GM18907 (cell line): ENCODE measurements around the gene CRTAC1.

Experiments used
- ATAC-seq: cut with Tn5 transposase; IDR thresholded peaks from one replicate; pipeline ENCODE4 v1.9.1; 2021; ENCODE audit warnings: mild to moderate bottlenecking, moderate library complexity; ENCODE audit not compliant: unreplicated experiment

CRTAC1 gene

DNA sequence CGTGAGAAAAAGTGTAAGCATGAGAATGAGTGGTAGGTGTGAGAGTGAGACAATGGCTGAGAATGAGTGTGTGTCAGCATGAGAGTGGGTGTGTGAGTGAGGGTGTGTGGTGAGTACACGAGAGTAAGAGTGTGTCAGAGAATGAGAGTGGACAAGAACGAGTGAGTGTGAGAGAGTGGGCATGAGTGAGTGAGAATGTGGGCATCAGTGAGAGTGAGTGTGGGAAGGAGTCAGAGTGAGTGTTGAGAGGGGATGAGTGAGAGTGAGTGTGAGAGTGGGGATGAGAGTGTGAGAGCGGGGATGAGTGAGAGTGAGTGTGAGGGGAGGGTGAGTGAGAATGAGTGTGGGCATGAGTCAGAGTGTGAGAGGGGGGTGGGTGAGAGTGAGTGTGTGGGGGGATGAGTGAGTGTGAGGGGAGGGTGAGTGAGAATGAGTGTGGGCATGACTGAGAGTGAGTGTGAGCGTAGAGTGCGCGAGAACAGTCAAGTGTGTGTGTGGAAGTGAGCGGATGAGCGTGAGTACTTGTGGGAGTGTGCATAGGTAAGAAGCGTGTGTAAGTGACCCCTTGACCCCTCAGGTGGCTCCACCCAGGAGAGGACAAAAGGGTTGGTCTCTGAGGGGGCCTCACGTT lies 105.0 kb downstream of the CRTAC1 start:
- ATAC-seq = no peak

DNA sequence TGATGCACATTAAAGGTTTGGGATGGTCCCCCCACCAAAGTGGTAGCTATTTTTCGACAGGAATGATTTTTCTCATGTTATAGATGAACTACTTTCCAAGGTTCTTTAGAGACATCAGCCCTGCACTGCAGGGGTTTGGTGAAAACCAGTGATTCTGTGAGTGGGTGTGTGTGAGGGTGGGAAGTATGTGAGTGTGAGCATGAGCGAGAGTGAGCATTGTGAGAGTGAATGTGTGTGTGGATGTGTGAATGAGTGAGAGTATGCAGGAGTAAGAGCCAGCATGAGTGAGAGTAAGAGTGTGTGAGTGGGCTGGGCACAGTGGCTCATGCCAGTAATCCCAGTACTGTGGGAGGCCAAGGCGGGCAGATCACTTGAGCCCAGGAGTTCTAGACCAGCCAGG lies 105.7 kb downstream of the CRTAC1 start:
- no peak for ATAC-seq

DNA sequence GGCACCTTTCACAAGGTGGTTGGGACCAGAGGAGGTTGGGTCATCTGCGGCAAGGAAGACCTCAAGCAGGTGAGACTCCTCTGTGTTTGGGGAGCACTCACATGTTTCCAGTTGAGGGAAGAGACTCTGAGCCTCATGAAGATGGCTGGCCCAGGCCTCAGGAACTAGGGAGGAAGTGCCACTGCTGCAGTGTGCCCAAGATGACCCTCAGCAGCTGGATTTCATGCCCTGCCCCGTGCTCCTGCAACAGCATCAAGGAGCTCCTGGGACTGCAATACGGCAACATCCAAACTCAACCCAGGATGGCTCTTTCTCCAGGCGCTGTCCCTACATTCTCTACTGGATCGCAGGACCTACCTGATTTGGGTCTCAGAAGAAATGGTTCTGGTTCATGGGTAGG lies 106.9 kb downstream of the CRTAC1 start:
- ATAC-seq = no peak

DNA sequence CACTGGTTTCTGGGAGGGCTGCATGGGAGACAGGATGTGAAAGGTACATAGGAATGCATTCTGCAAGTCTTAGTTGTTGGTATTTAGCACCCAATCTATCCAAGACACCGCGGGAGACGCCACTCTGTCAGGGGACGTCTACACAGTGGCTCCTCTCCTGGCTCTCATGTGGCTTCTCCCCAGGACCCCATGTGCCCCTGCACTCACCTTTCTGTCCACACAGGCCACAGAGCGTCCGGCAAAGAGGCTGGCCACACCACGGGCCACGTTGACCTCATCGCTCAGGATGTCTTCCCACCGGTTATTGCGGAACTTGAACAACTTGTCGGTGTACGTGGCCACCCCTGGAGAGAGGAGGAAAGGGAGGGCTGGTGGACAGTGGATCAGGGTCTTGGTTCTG lies 107.4 kb downstream of the CRTAC1 start:
- no peak for ATAC-seq

DNA sequence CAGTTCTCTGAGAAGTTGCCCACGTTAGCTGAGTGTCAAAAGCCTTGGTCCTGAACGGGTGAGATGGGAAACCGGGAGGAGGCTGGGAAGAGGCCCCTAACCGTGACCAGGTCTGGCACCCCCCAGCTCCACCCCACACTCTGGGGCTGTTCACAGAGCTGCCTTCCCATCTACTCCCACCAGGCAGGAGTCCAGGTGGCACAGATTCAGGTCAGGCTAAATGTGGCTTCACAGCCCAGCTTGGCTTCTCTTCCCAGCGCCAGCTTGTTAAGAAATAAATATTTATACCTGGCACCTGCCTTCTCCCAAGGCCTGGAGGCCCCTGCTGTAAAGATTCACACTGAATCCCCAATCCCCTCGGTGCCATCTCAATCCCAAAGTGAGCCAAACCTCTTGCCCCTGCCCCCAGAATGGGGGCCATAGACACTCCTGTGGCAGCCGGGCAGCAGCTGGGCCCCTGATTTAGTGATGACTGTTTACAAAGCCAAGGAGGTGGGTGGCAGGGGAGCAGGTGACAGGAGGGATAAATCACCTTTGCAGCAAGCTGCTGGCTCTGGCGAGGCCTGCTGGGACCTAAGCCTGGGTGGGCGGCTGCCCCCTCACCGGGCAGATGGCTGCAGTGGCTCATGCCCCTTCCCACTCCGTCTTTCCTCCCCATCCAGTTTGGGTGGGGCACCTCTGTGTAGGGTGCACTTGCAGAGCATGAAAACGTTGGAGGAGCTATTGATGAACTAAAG lies 108.2 kb downstream of the CRTAC1 start:
- ATAC-seq = no peak

DNA sequence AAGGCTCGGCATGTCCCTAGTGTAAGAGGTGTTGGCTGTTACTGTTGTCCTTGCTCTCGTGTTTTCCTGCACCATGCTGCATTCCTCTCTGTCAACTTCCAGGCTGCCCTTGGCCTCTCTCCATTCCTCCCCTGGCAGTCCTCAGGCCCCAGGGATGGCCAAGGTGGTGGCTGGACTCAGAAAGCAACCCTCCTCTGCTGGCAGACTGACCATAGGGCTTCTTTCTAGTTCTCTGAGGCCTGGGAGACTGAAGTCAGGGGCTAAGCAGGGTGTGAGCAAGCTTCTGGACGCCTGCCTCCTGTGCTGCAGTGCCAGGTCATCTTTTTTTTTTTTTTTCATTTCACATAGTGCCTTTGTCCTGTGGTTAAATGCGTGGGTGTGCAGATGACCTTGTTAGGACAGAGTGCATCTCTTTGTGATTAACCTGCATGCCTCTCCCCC lies 108.8 kb downstream of the CRTAC1 start:
- ATAC-seq = no peak

DNA sequence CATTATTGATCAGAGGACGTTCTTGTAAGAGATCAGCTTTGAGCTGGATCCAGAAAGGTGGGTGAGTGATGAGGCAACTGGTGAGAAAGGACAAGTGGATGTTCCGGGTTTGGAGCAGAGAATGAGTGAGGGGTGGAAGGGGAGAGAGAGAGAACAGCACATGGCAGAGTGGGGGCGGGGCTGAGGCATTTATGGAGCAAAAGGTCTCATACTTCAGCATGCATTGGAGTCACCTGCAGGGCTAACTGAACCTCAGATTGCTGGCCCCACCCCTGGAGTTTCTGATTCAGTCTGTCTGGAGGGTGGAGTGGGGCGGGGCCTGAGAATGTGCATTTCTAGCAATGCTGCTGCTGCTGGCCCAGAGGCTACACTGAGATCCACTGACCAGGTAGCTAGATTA lies 109.6 kb downstream of the CRTAC1 start:
- no peak for ATAC-seq

DNA sequence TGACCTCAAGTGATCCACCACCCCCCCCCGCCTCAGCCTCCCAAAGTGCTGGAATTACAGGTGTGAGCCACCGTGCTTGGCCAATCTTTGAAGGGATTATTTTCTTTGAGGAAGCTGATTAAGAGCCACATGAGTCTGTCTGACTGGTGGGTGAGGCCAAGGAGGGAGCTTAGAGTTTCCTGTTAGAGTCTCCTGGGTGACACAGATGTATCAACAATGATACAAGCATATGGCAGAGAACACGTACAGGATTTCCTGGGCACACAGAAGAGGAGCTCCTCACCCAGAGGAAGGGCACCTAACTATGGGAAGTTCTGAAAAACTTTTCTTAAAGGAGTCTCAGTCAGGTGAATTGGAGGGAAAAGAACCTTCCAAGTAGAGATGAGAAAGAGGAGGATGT lies 111.4 kb downstream of the CRTAC1 start:
- ATAC-seq = no peak

DNA sequence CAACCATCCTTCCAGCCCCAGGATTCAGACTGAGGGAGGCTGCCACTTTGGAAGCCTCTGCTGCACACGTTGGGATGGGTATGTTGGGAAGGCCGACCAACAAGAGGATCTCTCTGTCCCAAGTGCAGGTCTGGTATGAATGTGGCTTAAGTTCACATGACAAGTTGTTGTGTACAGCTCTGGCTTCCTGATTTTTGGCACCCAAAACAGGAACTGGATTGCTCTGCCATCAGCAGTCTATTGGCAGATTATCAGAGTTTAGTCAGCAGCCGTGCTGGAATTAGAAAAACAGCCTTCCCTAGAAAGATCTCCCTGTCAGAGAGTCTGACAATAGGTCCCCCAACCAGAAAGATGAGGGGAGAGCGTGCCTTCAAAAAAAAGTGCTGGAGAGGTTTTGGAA lies 113.8 kb downstream of the CRTAC1 start:
- ATAC-seq = no peak

DNA sequence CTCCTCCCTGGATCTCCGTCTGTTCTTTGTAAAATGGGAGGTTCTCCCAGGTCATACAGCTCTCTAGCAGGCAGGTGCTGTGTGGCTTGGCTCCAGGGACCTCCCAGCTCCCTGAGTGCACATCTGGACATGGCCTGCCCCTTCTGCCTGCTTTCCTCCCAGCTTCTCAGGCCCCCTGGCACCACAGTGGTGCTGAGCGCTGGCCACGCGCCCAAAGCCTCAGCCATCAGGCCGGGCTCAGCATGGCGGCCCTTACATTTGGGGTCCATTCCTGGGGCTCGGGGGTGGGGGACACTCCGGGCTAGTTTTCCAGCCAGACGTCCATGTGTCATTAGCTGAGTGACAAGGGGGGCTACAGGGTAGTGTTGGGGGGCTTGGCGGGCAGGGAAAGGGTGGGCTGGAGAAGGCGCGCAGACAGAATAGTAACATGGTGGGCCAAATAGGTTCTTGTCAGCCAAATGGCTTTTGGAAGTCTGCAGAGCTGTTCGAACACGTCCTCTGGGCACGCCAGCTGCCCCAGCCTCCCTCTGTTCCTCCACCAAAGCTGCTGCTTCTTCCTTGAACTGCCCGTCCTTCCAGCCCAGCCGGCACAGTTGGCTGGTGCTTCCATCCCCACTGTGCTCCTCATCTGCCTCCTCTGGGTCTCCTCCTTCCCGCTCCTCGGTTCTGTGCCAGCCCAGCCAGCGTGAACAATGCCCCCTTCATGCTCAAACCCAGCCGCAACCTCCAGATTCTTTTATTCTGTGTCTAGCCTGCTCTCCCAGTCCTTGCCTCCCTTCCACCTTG lies 114.9 kb downstream of the CRTAC1 start:
- ATAC-seq = no peak

DNA sequence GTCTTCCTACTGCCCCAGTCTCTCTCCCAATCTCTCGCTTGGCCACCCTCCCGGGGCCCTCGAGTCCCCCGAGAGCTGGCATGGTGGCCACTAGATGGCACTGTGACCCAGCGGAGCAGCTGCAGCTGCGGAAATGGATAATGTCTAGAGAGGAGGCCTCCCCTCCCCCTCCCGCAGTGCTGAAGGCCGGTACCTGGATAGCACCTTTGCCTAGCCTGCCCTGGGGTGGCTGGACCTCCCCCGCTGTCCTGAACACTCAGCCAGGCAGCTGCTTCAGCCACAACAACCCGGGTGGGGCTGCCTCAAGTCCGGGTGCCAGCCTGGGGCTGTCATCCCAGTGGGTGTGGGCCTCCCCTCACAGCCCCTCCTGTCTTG lies 115.6 kb downstream of the CRTAC1 start:
- ATAC-seq = peak; percentile 57

DNA sequence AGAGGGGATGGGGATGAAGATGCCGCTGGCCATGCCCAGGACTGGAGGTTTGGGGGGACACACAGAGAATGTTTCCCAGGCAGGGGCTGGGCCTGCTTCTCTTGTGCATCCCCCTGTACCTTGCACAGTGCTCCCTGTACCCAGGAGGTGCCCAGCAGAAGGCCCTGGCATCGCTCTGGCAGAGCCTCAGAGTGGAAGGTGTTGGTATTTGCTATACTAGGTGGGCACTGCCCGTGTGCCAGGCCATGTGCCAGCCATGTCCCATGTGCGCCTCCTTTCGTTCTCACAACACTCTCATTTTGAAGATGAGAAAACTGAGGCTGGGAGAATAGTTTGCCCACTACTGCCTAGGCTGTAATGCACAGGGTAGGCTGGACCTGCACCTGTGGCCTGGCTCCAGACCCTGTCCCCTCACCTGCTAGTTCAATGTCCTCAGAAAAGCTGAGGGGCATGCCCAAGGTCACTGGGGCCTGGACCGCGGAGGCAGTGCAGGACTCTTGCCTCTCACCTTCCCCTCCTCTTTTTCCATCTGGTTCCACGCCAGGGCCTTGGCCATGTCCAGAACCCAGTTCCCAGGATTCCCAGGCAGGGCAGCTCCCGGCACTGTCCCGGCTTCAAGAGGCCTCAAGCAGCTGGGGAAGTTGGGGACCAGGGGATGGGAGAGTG lies 116.1 kb downstream of the CRTAC1 start:
- peak; percentile 13 for ATAC-seq

DNA sequence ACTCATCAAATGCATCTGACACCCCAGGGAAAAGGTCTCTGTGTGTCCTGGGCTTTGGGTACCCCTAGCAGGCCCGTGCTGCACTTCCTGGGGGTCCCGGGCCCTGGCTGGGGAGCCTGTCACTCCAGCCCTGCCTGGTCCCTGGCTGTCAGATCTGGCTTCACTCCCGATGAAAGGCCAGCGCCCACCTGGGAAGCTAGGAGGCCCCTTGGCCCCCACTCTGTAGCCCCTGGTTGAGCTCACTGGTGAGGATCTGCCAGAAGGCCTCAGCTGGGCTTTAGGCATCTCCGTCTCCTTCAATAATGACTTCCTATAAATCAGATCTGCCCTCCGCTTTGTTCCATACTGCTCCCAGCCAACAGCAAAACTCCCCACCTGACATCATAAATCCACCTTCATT lies 116.8 kb downstream of the CRTAC1 start:
- no peak for ATAC-seq

DNA sequence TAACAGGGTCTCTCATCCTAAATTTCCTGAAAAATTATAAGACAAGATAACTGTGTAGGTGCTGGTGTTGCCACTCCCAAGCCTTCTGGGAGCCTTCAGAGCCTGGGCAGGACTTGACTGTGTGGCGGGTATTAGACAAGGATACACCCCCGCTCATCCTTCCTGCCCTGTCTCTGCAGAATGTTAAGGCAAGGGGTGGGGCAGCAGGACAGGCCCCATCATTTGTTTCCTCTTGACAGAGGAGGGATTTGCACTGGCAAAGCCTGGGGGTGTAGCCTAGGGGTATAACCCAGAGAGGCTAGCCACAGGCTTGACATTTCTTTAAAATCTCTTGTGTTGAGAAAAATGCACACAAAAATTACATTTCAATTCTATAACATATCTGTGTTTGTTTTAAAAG lies 117.2 kb downstream of the CRTAC1 start:
- no peak for ATAC-seq

DNA sequence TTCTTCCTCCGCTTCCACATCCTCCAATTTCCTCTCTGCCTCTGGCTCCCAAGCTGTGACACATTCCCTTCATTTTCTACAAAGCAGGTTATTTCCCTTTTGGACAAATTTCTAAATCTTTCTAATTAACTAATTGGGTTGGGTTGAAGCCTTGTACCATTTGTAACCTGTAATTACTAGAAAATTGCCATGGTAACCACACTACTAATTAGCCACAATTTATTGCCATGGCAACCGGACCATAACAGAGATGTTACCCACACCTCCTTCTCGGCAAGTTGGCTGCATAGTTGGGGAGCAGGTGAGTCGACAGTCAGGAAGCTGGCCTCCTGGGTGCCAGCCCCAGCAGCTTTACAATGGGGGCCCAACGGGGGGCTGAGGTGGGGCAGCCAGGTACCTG lies 119.2 kb downstream of the CRTAC1 start:
- no peak for ATAC-seq

DNA sequence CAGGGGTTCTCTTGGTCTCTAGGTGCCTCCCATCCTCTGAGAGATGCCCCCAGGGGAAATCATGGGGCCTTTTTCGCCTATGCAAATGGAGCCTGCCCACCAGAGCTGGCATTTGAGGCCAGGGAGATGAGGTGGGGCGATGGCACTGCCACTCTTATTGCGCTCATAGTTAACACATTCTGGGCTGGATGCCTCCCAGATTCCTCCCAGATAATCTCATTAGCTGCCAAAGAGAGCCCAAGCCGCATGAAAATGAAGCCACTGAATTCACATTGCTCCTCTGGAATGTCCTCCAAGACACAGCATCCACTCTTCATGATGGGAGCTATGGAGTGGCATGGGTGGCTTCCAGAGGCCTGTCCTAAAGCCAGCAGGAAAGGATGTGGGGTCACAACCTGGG lies 119.8 kb downstream of the CRTAC1 start:
- ATAC-seq = no peak

DNA sequence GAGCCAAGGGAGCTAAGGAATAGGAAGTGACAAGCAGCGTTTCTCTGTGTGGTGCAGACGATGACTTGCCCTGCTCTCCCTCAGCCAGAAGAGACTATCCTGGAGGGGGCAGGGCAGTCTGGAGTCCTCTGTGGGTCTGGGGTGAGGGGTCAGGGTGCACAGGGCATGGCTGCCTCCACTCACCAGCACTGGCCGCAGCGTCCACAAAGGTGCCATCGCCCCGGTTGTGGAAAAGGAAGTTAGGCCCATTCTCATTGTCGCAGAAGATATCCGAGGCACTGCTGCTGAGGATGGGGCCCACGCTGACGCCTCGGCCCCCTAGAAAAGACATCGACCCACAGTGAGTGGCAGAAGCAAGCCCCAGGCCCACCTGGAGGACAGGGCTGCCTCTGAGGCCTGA lies 122.6 kb downstream of the CRTAC1 start:
- ATAC-seq = no peak

DNA sequence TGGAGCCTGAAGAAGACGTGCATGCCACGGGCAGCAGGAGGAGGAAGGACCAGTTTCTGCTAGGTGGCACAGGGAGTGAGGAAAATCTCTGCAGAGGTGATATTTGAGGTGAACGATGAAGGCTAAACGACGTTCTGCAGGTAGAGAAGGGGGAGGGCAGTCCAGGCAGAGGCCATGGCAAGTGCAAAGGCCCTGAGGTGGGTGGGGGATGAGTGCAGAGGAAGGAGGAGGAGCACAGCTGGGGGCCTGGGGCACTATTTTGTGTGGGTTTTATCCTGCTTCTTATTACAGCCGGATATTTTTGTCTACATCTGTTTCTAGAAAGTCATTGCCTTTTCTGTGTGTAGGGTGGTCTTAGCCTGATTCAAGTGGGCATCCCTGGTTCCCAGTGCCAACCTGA lies 123.2 kb downstream of the CRTAC1 start:
- ATAC-seq = no peak

DNA sequence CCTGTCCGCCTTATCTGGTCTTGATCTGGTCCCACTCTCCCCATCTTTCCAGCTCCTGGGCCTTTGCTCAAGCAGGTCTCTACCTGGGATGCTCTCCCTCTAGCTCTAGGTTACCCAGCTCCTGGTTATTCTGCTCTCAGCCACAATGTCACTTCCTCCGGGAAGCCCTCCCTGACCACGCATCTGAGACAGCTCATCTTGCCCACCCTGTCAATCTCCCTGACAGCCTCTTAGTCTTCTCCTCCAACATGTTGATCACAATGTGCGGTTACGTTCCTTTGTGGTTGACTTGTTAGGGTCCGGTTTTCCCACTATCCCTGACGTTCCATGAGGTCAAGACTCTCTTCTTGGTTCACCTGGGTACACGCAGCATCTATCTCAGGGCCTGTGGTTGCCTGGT lies 125.1 kb downstream of the CRTAC1 start:
- no peak for ATAC-seq

DNA sequence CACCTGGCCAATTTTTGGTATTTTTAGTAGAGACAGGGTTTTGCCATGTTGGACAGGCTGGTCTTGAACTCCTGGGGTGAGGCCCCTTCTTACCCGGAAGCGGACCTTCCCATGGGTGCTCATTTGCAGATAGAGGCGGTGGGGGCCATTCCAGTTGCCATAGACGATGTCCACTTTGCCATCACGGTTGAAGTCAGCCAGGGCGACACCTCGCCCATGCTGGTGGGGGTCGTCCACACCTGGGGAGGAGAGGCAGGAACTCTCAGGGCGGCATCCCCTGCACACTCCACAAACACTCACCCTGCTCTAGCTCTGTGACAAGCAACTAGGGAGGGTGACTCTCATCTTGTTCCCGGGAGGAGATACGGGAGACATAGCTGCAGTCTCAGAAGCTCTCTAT lies 125.8 kb downstream of the CRTAC1 start:
- ATAC-seq = no peak

DNA sequence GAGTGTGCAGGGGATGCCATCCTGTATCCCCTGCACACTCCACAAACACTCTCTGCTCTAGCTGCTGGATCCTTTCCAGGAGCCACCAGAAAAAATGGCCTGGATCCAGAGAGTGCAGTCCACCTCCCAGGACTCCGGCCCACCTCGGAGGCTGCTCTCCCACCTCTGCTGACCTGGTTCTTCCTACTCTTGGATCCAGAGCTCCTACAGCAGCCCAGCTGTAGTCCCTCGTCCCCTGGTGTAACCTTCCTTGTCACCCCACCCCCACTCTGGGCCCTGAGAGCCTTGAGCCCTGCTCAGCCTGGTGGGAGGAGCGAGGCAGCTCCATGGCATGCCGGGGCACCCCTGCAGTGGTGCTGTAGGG lies 126.4 kb downstream of the CRTAC1 start:
- no peak for ATAC-seq
